ENCODE results near the gene BANP.
"Not testable (repeated sequence)": the region's sequence is repeated elsewhere in the genome, so short reads cannot be mapped to it uniquely, and the experiment has no call there.

The BANP gene

GRCh38 chr16:88069397-88070168 is 118.3 kb downstream of the BANP start:
- DNase-seq, result no peak

DNA sequence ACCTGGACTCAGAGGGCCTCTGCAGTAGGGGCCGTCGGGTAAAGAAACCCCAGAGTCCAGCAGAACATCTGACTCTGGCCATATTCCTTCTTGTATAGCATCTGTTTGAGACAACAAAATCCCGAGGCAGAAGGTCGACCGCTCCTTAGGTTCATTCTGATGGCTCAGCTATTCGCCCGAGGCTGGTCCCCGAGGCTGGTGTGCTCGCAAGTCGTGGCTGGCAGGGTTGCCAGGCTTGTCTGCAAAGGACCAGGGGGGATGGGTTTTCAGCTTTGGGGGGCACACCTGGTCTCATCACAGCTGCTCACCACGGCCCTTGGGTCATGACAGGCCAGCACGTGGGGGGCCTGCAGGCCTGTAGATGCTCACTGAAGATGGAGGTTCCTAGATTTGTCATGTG is 119.1 kb downstream of the BANP start:
- DNase-seq, result no peak

- DNase-seq, result no peak
Measured at GRCh38 chr16:88070989-88071625, 119.9 kb downstream of the BANP start.

- no peak for DNase-seq
Measured at GRCh38 chr16:88071908-88072307, 120.7 kb downstream of the BANP start.

DNA sequence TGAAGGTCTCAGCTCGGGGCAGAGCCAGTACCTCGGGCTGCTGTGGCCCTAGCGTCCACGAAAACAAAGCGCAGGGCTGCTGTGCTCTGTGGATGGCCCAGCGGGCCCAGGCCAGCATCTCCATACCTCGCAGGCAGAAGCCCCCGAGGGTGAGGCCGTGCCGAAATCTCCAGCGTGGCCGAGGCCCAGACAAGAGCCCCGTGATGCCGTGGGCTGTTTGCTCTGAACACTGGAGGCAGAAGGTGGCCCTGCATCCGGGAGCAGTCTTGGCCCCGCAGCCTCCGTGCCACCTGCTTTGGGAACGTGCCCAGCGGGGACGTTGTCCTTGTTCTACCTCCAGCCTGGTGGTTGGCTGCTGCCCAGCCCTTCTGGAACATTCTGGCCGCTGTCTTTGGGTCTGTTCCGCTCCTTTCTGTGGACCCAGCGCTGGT is 121.4 kb downstream of the BANP start:
- no peak for DNase-seq

DNA sequence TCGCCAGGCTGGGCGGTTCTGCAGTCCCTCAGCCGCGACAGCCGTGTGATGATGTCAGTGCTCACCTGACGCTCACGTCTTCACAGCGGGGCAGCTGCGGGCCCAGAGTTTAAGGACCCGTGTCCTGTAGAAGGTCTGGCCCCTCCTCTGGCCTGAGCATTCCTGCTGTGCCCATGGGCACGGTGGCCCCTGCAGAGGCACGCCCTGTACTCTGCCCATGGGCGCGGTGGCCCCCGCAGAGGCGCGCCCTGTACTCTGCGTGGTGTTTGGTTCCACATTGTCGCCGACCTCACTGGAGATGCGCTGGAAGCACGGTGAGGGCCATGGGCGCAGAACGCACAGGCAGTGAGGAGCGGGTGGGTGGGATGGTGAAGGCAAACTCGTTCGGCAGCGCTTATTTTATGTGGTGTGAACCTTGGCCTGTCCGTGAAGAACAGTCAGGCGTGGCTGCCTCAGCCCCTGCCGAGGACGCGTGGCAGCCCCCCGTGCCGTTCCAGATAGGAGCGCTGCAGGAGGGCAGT is 122.0 kb downstream of the BANP start:
- no peak for DNase-seq

DNA sequence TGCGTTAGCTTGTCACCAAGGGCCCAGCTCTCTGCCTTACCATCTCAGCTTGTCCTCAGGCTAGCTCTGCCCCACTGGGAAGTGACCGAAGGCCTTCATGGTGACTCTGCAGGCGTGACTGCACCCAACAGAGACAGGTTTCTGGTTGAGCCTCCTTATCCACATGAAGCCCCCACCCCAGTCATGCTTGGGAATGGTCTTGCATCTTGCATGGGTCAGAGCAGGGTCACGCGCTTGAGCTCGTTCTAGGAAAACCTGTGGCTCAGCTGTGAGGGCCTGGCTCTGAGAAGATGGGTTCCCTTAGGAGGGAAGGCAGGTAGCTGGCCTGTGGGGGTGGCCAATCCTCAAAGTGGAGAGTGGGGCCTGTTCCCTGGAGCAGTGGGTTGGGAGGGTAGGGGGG is 122.8 kb downstream of the BANP start:
- DNase-seq, result no peak

DNA sequence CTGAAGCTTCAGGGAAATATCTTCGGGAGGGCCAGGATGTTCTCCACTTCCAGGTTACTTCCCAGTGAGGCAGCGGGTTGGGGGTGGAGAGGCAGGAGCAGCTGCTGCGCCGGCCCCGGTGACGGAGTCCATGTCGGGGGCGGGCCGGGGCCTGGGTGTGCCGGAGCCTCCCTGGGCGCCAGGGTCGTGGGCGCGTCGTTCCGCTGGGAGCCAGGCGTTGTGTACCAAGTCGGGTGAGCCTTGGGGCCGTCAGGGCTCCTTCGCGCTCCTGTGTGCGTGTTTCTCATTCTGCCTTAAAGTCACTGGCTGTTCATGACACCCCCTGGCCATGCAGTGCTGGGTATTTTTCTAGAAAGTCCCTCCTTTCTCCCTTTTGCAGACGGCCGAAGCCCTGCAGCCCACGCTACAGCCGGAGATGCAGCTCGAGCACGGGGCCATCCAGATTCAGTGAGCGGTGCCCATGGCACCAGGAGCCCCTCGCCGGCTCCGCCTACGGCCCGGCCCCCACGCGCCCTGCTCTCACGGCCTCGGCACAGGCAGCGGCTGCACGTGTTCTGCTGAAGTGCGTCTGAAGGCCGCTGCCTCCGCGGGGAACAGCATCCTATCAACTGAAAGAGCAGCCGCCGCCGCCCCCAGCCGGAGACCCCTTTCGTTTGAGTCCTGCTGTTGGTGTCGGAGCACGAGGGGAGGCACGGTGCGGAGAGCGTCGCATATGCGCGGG is 125.1 kb downstream of the BANP start:
- DNase-seq, result no peak

GRCh38 chr16:88076932-88077320 is 125.7 kb downstream of the BANP start:
- DNase-seq, result not testable (repeated sequence)

DNA sequence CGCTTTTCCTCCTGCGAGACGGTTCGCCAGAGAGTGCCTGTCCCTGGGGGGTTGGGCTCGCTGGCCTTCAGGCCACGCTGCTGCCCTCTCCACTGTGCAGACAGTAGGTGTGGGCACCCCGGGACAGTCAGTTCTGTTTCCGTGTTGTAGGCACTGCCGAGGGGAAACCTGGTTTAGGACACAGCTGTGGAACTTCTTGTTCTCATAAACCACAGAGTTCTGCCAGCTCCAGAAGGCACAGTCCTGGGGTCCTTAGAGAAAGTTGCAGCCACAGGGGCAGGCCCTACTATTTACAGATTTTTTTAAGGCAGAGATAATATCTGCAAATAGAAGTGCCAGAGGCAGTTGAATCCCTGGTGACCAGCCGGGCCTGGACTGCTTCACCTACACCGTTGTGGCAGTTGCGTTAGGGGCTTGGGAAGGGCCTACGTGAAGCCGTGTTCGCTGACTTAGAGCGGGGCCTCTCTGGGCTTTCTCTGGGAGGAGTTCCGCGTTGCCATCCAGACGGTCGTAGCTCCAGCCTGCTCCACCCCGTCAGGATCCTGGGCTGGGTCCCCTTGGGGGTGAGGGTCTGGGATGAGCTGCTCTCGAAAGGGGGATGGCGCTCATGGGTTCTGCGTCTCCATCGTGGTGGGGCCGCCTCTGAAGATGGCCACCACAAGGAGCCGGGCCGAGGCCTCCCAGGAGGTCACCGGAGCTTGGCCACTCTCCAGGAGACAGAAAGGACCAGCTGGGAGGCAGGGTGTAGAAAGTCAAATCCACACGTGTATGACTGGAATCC is 126.3 kb downstream of the BANP start:
- DNase-seq, result no peak

DNA sequence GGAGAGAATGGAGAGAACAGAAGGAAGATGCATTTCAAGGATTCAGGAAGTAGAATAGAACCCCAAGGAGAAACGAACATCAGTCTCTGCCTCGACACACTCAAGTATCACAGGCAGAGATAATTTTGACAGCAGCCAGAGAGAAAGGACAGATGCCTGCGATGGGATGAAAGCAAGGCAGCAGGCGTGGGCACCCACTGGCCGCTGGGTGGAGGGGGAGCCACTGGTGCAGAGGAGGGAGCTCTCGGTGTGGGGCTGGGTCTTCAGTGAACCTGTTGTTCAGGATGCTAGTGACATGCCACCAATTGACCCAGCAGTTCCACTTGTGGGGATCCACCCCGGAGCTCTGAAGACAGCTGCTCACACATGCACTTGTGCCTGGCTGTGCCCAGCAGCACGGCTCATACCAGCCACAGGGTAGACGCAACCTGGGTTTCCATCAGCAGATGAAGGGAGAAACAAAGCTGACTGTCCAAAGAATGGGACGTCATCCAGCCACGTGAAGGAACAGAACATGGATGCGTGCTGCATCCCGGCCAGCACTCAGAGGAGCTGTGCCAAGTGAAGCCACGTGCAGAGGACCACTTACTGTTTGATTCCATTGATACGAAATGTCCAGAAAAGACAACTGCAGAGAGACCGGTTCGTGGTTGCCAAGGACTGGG is 127.0 kb downstream of the BANP start:
- no peak for DNase-seq

- no peak for DNase-seq
Measured at GRCh38 chr16:88083582-88083981, 132.3 kb downstream of the BANP start.

GRCh38 chr16:88084881-88085280 is 133.6 kb downstream of the BANP start:
- DNase-seq, result no peak

DNA sequence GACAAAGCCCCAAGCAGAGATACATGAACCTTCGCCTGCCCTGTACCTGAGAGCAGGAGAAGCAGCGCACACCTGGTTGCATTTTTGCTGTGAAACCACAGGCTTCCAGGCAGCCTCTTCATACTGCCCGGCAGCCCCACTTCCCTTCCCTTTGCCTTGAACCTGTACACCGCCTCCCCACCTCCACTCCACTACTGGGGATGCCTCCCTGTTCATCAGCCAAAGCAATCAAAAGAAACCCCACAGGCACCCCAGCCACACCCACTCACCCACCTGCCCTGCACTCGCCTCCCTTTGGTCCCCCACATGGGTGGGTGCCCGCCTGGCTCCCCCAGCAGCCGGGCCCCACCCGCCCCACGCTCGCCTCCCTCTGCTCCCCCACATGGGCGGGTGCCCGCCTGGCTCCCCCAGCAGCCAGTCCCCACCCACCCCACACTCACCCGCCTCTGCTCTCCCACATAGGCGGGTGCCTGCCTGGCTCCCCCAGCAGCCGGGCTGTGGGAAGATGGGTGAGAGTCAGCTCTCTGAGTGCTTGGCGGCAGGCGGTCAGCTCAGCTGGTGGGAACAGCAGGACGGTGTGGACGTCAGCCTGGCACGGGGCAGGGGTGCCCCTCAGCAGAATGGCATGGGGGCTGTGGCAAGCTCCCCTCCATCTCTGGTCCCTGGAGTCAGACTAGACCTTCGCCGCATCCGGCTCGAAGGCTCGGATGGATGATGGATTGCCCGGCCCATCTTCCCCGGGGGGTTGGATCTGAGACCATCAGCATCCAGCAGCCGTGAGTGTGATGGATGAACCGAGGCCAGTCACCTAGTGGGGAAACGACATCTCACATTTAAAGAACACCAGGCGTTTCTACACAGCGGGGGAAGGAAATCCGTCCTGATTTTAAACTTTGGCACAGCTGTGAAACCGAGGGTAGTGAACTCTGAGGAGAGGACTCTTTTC is 135.6 kb downstream of the BANP start:
- DNase-seq, result no peak

GRCh38 chr16:88087517-88087877 is 136.3 kb downstream of the BANP start:
- DNase-seq, result no peak

- DNase-seq, result no peak
Measured at GRCh38 chr16:88088161-88088581, 136.9 kb downstream of the BANP start.

- DNase-seq, result not testable (repeated sequence)
Measured at GRCh38 chr16:88088611-88089010, 137.4 kb downstream of the BANP start.

- DNase-seq, result not testable (repeated sequence)
Measured at GRCh38 chr16:88089071-88089470, 137.8 kb downstream of the BANP start.

DNA sequence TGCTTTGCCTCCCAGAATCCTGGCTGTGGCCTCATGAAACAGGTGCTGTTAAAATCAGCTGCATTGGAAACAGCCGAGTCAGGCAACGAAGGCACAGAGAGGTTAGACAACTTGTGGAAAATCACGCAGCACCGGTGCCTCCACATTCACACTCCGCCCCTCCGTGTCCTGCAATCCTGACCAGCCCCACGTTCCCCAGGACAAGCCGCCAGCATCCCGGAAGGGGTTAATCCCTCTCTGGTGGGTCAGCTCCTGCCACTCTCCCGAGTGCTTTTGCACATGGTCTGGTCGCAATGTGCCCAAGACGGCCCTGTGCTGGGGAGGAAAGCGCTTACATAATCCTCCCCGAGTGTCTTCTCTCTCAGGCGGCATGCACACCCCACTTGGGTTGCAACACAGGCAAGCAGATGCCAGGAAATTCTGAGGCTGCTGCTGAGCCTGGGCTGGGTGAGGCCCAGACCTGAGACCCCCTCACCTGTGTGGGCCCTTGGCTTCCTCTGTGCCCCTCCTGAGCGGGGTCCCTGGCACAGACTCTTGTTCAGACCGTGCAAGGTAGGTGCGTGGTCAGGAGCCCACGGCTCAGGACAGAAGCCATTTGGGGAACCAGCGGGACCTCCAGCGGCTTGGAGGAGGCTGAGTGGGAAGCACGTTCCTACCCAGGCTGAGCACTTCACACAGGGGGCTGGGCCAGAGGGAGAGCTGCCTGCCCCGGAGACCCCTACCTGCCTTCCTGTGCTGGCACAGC is 138.6 kb downstream of the BANP start:
- DNase-seq, result not testable (repeated sequence)
